GM20000 (cell line): ENCODE data around the gene ERBIN.

Source experiments
- DNase-seq: peaks from one replicate; pipeline ENCODE4 v3.0.0; 2012; ENCODE audit warnings: low spot score
- TF ChIP-seq, protein P1 (sequence below): IDR thresholded peaks from 2 replicates; pipeline ENCODE4 v1.5.1; 2012; ENCODE audit warnings: mild to moderate bottlenecking, control low read depth; ENCODE audit errors: extremely low read depth, missing control alignments

The ERBIN gene

DNA sequence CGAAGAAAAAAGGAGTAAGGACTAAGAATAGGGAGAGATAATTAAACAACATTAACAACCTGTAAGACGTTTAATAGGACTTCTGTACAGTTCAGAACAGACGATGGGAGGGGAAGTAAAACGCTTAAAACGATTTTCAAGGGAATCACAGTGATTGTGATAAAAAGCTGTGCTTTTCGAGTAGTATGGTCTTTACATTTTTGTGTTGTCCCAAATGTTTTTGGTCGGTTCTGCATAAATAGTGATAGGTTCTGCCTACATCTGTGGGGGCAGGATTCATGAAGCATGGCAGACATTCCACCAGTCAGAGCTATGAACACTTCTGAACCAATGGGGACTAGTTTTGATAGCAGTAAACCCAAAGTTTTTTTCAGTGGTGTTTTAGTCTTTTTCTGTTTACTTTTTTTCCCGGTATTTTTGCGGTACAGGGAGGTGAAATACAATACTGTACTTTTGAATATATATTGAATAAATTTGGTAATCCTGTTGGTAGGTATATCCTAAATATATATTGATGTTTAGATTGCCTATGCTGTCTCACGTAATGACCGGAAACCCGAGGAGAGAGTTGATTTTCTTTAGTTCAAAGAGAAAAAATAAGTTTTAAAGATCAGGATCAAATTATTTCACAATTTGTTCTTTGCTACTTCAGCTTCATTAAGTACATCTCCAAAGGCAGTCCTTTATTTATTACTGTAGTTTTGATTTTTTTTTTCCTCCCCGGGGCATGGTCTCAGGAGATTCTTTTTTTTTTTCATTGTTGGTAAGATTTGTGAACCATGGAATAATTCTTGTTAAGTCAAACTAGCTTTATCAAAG lies 1.3 kb downstream of the ERBIN start:
- peak; percentile 71 for DNase-seq

DNA sequence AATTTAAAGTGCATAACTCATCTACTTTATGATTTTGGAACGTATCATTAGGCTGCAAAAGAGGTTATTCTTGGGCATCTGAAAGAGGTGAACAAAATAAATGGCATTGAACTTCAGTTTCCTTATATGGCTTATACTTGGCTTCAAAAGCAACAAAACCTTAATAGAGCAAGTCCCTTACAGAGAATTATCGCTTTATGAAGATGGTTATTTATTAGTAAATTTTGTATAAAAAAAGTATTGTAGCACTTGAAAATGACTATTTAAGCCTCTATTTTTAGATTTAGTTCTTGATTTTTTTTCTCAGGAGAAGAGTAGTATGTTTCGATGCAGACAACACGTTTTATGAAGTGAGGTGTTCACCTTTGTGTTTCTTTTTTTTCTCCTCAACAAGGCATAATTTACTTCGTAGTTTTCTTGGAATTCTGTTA lies 2.0 kb downstream of the ERBIN start:
- TF ChIP-seq, protein P1, sequence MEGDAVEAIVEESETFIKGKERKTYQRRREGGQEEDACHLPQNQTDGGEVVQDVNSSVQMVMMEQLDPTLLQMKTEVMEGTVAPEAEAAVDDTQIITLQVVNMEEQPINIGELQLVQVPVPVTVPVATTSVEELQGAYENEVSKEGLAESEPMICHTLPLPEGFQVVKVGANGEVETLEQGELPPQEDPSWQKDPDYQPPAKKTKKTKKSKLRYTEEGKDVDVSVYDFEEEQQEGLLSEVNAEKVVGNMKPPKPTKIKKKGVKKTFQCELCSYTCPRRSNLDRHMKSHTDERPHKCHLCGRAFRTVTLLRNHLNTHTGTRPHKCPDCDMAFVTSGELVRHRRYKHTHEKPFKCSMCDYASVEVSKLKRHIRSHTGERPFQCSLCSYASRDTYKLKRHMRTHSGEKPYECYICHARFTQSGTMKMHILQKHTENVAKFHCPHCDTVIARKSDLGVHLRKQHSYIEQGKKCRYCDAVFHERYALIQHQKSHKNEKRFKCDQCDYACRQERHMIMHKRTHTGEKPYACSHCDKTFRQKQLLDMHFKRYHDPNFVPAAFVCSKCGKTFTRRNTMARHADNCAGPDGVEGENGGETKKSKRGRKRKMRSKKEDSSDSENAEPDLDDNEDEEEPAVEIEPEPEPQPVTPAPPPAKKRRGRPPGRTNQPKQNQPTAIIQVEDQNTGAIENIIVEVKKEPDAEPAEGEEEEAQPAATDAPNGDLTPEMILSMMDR, result no peak
- DNase-seq, result no peak

More for the DNA sequence above, 1.3 kb downstream of the ERBIN start:
- TF ChIP-seq, protein P1, result no peak

DNA sequence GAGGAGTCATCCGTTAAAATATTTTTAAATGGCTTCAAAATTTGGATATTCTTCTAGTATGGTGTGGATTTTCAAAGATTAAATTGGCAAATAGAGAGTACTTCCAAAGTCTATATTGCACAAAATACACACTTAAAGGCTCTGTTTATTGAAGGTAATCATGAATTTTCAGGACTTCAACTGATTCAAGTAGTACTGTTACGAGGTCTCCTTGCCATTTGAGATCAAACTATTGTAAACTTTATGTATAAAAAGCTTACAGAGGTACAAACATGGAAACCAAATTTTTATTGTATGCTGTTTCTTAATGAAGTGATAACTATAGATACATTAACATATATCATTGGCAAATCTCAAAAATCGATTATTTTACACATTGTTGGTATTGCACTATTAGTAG lies 2.5 kb downstream of the ERBIN start:
- DNase-seq, result no peak
- TF ChIP-seq, protein P1, result no peak

DNA sequence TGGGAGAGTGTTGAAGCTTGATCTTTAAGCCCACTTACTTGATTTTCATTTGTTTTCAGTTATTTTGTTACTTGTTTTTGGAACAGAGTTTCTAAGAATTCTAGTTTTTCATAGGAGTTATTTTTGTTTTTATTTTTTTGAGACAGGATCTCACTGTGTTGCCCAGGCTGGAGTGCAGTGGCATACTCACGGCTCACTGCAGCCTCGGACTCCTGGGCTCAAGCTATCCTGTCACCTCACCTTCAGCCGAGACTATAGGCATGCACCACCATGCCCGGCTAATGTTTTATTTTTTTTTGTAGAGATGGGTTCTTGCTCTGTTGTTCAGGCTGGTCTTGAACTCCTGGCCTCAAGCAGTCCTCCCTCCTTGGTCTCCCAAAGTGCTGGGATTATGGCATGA lies 6.3 kb downstream of the ERBIN start:
- DNase-seq, result no peak
- TF ChIP-seq, protein P1, result no peak

DNA sequence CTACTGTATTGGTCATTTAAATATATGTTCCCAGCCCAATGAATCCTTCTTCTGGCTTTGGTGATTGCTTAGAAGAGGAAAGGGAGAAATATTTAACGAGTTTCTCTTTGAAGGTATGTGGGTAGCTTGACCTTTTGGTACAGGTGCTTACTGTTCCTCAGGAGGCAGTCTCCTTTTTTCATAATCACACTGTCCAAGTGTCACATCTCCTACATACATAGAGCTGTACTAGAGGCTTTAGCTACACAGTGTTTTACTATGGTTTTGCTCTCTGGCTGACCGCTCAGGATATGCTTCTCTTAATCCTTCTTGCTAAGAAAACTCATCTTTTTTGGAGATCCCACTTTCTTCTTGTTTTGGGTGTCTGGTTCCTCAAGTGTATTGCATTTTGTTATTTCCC lies 6.9 kb downstream of the ERBIN start:
- no peak for DNase-seq
- TF ChIP-seq, protein P1, result no peak

DNA sequence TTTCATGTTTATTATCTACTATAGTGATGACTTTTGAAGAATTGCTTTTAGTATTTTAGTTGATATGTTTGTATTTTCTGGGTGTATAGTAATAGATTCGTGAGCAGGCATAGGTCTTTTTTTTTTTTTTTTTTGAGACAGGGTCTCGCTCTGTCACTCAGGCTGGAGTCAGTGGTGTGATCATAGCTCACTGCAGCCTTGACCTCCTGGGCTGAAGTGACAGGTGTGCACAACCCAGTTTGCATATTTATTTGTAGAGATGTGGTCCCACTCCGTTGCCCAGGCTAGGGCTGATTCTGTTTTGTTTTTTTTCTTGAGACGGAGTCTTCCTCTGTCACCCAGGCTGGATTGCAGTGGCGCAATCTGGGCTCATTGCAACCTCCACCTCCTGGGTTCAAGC lies 11.9 kb downstream of the ERBIN start:
- DNase-seq, result no peak
- TF ChIP-seq, protein P1, result no peak

DNA sequence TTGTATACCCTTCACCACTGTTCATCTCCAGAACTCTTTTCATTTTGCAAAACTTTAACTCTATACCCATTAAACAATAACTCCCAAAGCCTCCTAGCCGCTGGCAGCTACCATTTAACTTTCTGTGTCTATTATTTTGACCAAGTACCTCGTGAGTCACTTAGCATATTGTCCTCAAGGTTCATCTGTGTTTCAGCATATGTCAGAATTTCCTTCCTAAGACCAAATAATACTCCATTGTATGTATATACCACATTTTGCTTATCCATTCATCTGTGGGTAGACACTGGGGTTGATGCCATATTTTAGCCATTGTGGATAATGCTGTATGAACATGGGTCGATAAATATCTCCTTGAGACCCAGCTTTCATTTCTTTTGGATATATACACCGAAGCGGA lies 17.4 kb downstream of the ERBIN start:
- TF ChIP-seq, protein P1, result no peak

More for the DNA sequence above, 17.4 kb downstream of the ERBIN start:
- no peak for DNase-seq
